ENCODE measurements around the gene CRYAA. TPM values are rescaled to one million over a fixed set of nuclear protein-coding genes. Genes with fewer than 3 reads are reported as not detected.

The CRYAA gene
- total and polyA plus RNA-seq, 2 experiments from 2014 or later = not detected

DNA sequence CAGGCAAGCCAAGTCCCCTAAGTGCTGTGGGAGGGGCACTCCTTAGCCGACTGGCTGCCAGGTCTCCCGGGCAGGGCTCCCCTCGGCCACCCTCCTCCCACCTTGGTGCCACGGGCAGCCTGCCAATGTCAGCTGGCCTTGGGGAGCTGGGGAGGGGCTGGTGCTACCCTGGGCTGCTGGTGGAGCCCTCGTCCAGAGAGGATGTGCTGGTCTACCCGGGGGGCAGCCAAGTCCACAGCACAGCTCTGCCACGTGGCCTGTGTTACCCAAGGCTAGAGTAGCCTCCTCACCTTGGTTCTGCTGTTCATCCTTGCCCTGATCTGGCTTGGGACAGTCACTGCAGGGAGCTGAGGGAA, 42.9 kb downstream of the CRYAA start:
- Histone ChIP-seq H3K4me1 (ENCODE audit: low read depth) (no peaks in the 10 kb centered on the region), H3K36me3 (no peaks in the 10 kb centered on the region), H3K27ac (no peak overlapping the region), H3K4me3 (no peak overlapping the region), H3K9me3 (ENCODE audit: low read depth) (no peaks in the 10 kb centered on the region), H3K27me3 (no peaks in the 10 kb centered on the region)
- DNase-seq (ENCODE audit: low read depth in 1 of 2, low spot score in 1 of 2) = no peak
- TF ChIP-seq, protein P1, sequence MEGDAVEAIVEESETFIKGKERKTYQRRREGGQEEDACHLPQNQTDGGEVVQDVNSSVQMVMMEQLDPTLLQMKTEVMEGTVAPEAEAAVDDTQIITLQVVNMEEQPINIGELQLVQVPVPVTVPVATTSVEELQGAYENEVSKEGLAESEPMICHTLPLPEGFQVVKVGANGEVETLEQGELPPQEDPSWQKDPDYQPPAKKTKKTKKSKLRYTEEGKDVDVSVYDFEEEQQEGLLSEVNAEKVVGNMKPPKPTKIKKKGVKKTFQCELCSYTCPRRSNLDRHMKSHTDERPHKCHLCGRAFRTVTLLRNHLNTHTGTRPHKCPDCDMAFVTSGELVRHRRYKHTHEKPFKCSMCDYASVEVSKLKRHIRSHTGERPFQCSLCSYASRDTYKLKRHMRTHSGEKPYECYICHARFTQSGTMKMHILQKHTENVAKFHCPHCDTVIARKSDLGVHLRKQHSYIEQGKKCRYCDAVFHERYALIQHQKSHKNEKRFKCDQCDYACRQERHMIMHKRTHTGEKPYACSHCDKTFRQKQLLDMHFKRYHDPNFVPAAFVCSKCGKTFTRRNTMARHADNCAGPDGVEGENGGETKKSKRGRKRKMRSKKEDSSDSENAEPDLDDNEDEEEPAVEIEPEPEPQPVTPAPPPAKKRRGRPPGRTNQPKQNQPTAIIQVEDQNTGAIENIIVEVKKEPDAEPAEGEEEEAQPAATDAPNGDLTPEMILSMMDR (IDR thresholded peaks at IDR 0.05; ENCODE audit: low read depth, low read length) = no peak

Other genes with a start within 250 kb of the CRYAA start
- 0.07 and 0.42 TPM in 2 replicates for gene ERVH48-1, start 243.4 kb upstream of the CRYAA start, total RNA-seq
- gene ERVH48-1, start 243.4 kb upstream of the CRYAA start, polyA plus RNA-seq = 0.11 and 0.24 TPM in 2 replicates
- gene PKNOX1, start 194.4 kb upstream of the CRYAA start, total RNA-seq = 8.1 and 10.5 TPM in 2 replicates
- gene PKNOX1, start 194.4 kb upstream of the CRYAA start, polyA plus RNA-seq = 10.5 and 15.1 TPM in 2 replicates
- 53.8 and 102 TPM in 2 replicates for gene CBS, start 93.2 kb upstream of the CRYAA start, total RNA-seq
- 85.4 and 93.6 TPM in 2 replicates for gene CBS, start 93.2 kb upstream of the CRYAA start, polyA plus RNA-seq
- gene U2AF1, start 61.4 kb upstream of the CRYAA start, total RNA-seq = 13.9 and 46.0 TPM in 2 replicates
- 73.3 and 83.8 TPM in 2 replicates for gene U2AF1, start 61.4 kb upstream of the CRYAA start, polyA plus RNA-seq